Hepatocyte (in vitro differentiated cells): ENCODE results near the gene VILL. TPM values are rescaled to one million over a fixed set of nuclear protein-coding genes. Genes with fewer than 3 reads are reported as not detected.

Experiments
- DNase-seq: peaks from one replicate; pipeline ENCODE4 v3.0.0-alpha.2; 2016; ENCODE audit warnings: low spot score
- H2AFZ ChIP-seq: fragments of 200-600 bp; sonication (generic); 2 replicates; pipeline ENCODE4 v1.6.0; 2016; ENCODE audit warnings: antibody characterized with exemption, mild to moderate bottlenecking
- H3K27ac ChIP-seq: fragments of 200-600 bp; sonication (generic); 2 replicates; pipeline ENCODE4 v1.5.1; 2016; ENCODE audit warnings: mild to moderate bottlenecking
- H3K27me3 ChIP-seq: fragments of 200-600 bp; sonication (generic); 2 replicates; pipeline ENCODE4 v1.6.1; 2016
- H3K36me3 ChIP-seq: fragments of 200-600 bp; sonication (generic); replicated peaks from 2 replicates; pipeline ENCODE4 v1.5.1; 2016; ENCODE audit warnings: low read depth; ENCODE audit not compliant: insufficient read depth
- H3K4me1 ChIP-seq: fragments of 200-600 bp; sonication (generic); 2 replicates; pipeline ENCODE4 v1.5.1; 2016; ENCODE audit warnings: mild to moderate bottlenecking, moderate library complexity; ENCODE audit not compliant: insufficient read depth
- H3K4me2 ChIP-seq: fragments of 200-600 bp; sonication (generic); 2 replicates; pipeline ENCODE4 v1.6.0; 2016
- H3K4me3 ChIP-seq: fragments of 200-600 bp; sonication (generic); 2 replicates; pipeline ENCODE4 v1.5.1; 2016; ENCODE audit warnings: mild to moderate bottlenecking
- H3K79me2 ChIP-seq: fragments of 200-600 bp; sonication (generic); 2 replicates; pipeline ENCODE4 v1.6.0; 2017; ENCODE audit warnings: mild to moderate bottlenecking
- H3K9me2 ChIP-seq: fragments of 200-600 bp; sonication (generic); replicated peaks from 2 replicates; pipeline ENCODE4 v1.6.0; 2017; ENCODE audit warnings: mild to moderate bottlenecking; ENCODE audit not compliant: insufficient read depth
- H3K9me3 ChIP-seq: fragments of 200-600 bp; sonication (generic); 2 replicates; pipeline ENCODE4 v1.5.1; 2016; ENCODE audit warnings: low read depth, mild to moderate bottlenecking
- H4K20me1 ChIP-seq: fragments of 200-600 bp; sonication (generic); 2 replicates; pipeline ENCODE4 v1.6.0; 2016; ENCODE audit warnings: mild to moderate bottlenecking; ENCODE audit not compliant: insufficient read depth, poor library complexity, severe bottlenecking
- EZH2 ChIP-seq: fragments of 200-600 bp; sonication (generic); IDR thresholded peaks from 2 replicates; pipeline ENCODE4 v1.6.1; 2016; ENCODE audit warnings: antibody characterized with exemption, mild to moderate bottlenecking, borderline replicate concordance
- EZH2phosphoT487 ChIP-seq: fragments of 200-600 bp; sonication (generic); IDR thresholded peaks from one replicate; pipeline ENCODE4 v1.6.1; 2018; ENCODE audit warnings: antibody characterized with exemption, mild to moderate bottlenecking, low read depth, moderate library complexity; ENCODE audit not compliant: unreplicated experiment, severe bottlenecking
- WGBS: methylation state at CpG from one replicate; pipeline ENCODE4 v1.1.6; 2016; ENCODE audit warnings: low lambda C conversion rate; ENCODE audit errors: missing lambda C conversion rate; 5-methylcytosine and 5-hydroxymethylcytosine counted together
- polyA plus RNA-seq: library from polyadenylated mRNA; unstranded; fragments of >200 nt; fragmentation: Nextera tagmentation; extraction: Ambion mirVana; gene quantifications from 2 replicates; pipeline ENCODE4 v1.2.1, GENCODE V29; 2016
- total RNA-seq: library from RNA; depleted of rRNA; stranded (reverse); fragments of >200 nt; gene quantifications from 2 replicates; pipeline ENCODE4 v1.2.3, GENCODE V29; 2014
- TF ChIP-seq, protein P1 (sequence below): fragments of 200-600 bp; sonication (generic); IDR thresholded peaks from 2 replicates; pipeline ENCODE4 v1.5.1; 2016; ENCODE audit warnings: antibody characterized with exemption, mild to moderate bottlenecking; ENCODE audit not compliant: poor library complexity

The VILL gene
- total and polyA plus RNA-seq, 2 experiments from 2014 or later = 39.3 to 47.4 TPM

DNA sequence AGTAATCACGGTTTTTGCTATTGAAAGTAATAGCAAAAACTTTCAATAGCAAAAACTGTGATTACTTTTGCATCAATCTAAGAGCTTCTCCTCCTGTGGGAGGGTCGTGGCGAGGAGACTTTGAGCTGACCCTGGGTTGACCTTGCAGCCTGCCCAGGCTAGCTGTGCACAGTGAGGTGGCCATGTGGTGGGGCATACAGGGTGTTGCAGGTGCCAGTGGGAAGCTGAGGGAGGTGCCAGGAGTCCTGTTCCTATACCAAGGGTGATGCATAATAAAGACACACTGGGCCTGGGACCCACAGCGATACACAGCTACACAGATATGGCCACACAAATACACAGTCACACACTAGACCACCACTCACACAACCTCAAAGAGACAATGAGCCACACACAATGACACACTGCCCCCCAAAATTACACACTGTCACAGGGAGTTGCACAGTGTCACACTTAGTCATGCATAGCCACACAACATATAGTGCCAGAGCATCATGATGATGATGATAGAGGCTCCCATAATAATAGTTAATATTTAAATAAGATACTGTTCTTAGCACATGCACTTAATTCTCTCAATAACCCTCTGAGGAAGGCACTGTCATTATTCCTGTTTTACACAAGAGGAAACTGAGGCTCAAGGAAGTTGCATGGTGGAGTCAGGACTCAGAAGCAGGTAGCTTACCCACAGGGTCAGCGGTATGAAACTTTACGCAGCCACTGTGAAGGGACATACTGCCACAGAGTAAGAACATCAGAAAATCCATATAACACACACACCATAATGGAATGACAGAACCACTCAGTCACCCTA is 32.5 kb downstream of the VILL start:
- Histone ChIP-seq H3K79me2 (peaks cover 7% of the 10 kb centered on the region), H3K27me3 (no peaks in the 10 kb centered on the region), H3K9me3 (no peaks in the 10 kb centered on the region), H3K9me2 (no peaks in the 10 kb centered on the region), H3K4me1 (no peaks in the 10 kb centered on the region), H3K4me3 (no peak overlapping the region), H2AFZ (no peak overlapping the region), H3K36me3 (no peaks in the 10 kb centered on the region), H3K4me2 (peak overlapping the region; percentile 80), H4K20me1 (no peaks in the 10 kb centered on the region), H3K27ac (no peak overlapping the region)
- TF ChIP-seq, protein P1, sequence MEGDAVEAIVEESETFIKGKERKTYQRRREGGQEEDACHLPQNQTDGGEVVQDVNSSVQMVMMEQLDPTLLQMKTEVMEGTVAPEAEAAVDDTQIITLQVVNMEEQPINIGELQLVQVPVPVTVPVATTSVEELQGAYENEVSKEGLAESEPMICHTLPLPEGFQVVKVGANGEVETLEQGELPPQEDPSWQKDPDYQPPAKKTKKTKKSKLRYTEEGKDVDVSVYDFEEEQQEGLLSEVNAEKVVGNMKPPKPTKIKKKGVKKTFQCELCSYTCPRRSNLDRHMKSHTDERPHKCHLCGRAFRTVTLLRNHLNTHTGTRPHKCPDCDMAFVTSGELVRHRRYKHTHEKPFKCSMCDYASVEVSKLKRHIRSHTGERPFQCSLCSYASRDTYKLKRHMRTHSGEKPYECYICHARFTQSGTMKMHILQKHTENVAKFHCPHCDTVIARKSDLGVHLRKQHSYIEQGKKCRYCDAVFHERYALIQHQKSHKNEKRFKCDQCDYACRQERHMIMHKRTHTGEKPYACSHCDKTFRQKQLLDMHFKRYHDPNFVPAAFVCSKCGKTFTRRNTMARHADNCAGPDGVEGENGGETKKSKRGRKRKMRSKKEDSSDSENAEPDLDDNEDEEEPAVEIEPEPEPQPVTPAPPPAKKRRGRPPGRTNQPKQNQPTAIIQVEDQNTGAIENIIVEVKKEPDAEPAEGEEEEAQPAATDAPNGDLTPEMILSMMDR = no peak
- no peak for TF ChIP-seq EZH2phosphoT487
- TF ChIP-seq EZH2 = no peak
- DNase-seq = peak; percentile 2
- 94% methylated on average over 6 of the region's 6 CpGs for WGBS

DNA sequence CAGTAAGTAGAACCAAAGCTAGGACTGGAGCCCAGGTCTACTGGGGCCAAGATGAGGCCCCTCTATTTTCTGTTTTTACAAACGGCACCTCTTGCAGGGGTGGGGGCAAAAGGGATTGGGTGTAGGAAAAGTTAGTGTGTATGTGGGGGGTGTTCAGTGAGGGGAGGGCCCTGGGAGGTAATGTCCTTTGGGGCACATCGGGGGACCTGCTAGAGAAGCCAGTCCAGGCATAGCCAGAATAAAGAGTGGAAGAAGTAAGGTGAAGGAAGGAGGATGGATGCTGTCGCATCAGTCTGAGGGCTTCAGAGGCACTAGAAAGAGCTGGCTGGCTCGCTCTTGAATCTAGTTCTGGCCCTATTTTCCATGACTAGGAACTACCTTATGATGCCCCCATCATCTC is 36.3 kb downstream of the VILL start:
- H3K4me2 ChIP-seq = no peak overlapping the region
- H2AFZ ChIP-seq = no peak overlapping the region
- no peaks in the 10 kb centered on the region for H3K9me2 ChIP-seq
- no peaks in the 10 kb centered on the region for H3K27me3 ChIP-seq
- H3K36me3 ChIP-seq = no peaks in the 10 kb centered on the region
- H3K4me1 ChIP-seq = peaks cover 9% of the 10 kb centered on the region
- H3K79me2 ChIP-seq = peaks cover 7% of the 10 kb centered on the region
- peak; percentile 2 for DNase-seq
- 93% methylated on average over 4 of the region's 4 CpGs for WGBS
- H3K9me3 ChIP-seq = no peaks in the 10 kb centered on the region
- H4K20me1 ChIP-seq = no peaks in the 10 kb centered on the region
- H3K27ac ChIP-seq = no peak overlapping the region
- no peak overlapping the region for H3K4me3 ChIP-seq
- TF ChIP-seq EZH2 (no peak), EZH2phosphoT487 (no peak)
- TF ChIP-seq, protein P1 = no peak

DNA sequence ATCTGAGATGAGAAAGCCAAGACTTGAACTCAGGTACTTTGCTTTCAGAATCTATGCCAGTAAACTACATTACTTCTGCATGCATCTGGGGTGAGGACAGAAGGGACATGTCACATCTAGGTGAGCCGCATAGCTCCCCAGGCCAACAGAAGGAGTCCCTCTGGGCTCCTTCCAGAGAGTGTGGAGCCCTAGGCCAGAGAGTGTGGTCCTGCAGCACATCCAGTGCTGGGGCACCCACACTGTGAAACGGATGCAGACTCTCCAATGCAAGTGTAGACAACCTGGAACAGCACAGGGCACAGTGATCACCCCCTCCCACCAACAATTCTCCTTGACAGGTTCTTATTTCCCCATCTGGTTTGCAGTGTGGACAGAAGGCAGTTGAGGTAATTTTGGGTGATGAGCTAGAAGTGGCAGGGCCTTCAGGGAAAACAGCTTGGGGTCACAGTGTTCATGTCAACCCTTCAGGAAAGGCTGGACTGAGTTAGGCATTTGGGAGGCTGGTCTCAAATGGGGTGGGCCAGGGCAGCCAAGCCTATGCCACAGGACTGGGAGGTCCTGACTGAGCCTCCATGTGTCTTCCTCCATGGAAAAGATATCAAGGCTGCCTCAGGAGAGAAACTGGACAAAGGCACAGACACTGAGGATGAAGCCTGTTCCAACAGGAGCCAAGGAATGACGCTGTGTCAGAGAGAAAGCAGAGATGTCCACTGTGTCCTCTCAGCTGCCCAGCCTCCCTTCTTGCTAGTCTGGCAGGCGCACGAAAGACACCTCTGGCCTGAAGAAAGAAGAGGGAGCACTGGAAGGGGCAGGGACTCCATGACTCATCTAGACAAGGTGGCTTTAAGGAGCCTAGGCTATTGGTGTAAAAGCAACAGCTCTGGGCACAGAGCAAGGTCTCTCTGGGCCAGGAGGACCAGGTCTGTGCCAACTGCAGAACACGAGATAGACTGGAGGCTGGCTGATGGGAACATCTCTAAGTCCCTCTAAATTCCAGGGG is 37.2 kb downstream of the VILL start:
- WGBS = 94% methylated on average over 6 of the region's 6 CpGs
- H3K79me2 ChIP-seq = peaks cover 7% of the 10 kb centered on the region
- H4K20me1 ChIP-seq = no peaks in the 10 kb centered on the region
- no peak overlapping the region for H3K4me3 ChIP-seq
- no peak overlapping the region for H3K27ac ChIP-seq
- H3K4me1 ChIP-seq = peaks cover 9% of the 10 kb centered on the region
- no peaks in the 10 kb centered on the region for H3K27me3 ChIP-seq
- H2AFZ ChIP-seq = no peak overlapping the region
- no peaks in the 10 kb centered on the region for H3K9me2 ChIP-seq
- H3K36me3 ChIP-seq = no peaks in the 10 kb centered on the region
- TF ChIP-seq EZH2 (no peak), EZH2phosphoT487 (no peak)
- TF ChIP-seq, protein P1 = no peak
- peak; percentile 11 for DNase-seq
- peak overlapping the region; percentile 89 for H3K4me2 ChIP-seq
- no peaks in the 10 kb centered on the region for H3K9me3 ChIP-seq
